Chondrocyte (in vitro differentiated cells): ENCODE results near the gene MACROD2. TPM values are rescaled to one million over a fixed set of nuclear protein-coding genes. Genes with fewer than 3 reads are reported as not detected.

Experiments used
- DNase-seq: peaks from one replicate; pipeline ENCODE4 v3.0.0; 2021; ENCODE audit warnings: mixed read lengths, low spot score
- H3K27ac Mint-ChIP-seq: one replicate; pipeline ENCODE4 v1.8.0; 2021; ENCODE audit warnings: mild to moderate bottlenecking, moderate library complexity, mixed read lengths; ENCODE audit not compliant: unreplicated experiment
- H3K27me3 Mint-ChIP-seq: 2 replicates; pipeline ENCODE4 v1.8.0; 2021; ENCODE audit warnings: low read depth, mixed read lengths
- H3K36me3 Mint-ChIP-seq: 2 replicates; pipeline ENCODE4 v1.8.0; 2021; ENCODE audit warnings: low read depth, mixed read lengths
- H3K4me1 Mint-ChIP-seq: 2 replicates; pipeline ENCODE4 v1.8.0; 2021; ENCODE audit warnings: low read depth, mild to moderate bottlenecking, mixed read lengths
- H3K4me3 Mint-ChIP-seq: one replicate; pipeline ENCODE4 v1.8.0; 2021; ENCODE audit warnings: mild to moderate bottlenecking, moderate library complexity, mixed read lengths; ENCODE audit not compliant: unreplicated experiment
- H3K9me3 Mint-ChIP-seq: 2 replicates; pipeline ENCODE4 v1.8.0; 2021; ENCODE audit warnings: low read depth, mixed read lengths
- total RNA-seq: library from RNA; stranded (reverse); gene quantifications from 3 replicates; pipeline ENCODE4 v1.2.1, GENCODE V29; 2021
- TF ChIP-seq, protein P1 (sequence below): fragments of 200-600 bp; sonication (generic); IDR thresholded peaks from 2 replicates; pipeline ENCODE4 v1.5.0; 2021; ENCODE audit warnings: antibody characterized with exemption, mild to moderate bottlenecking, moderate library complexity

Gene MACROD2
- total RNA-seq, 1 donor from 2014 or later = 3.2 TPM

DNA sequence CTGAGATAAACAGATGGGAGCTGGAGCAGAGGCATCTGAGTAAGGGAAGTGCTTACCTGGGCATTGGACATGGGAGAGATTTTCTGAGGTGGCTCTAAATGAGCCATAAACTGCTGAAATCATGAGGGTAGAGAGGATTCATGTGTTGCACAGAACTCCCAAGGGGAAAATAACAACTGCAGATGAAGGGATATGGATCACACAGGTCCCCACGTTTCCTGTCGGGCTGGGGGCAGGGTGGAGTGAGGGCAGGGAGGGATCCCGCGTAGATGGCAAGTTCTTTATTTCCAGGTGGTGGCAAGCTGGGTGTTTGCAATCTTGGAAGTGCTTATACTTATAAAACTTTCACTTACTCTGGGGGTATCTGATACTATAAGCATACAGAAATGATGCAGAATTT, 764.7 kb downstream of the MACROD2 start:
- H3K27ac Mint-ChIP-seq = no peak overlapping the region

DNA sequence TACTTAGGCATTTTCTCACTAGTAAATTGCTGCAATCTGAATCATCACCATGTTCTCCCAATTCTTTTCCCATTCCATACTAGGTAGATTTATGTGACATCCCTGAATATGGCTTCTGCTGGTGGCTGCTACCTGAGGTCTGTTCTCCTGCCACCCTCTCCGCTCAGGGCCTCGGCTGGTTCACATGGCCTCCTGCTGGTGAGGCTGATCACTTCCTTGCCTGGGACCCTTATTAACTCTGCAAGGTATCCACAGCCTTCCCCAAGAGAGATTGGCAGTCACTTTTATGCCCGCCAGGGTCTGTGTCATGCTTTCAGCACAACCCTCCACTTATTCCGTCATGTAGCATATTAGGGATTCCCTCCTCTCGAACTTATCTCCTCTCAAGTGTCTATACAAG, 766.6 kb downstream of the MACROD2 start:
- H3K27me3 Mint-ChIP-seq = peaks cover 9% of the 10 kb centered on the region
- H3K27ac Mint-ChIP-seq = no peak overlapping the region
- H3K36me3 Mint-ChIP-seq = peaks cover 1% of the 10 kb centered on the region
- no peaks in the 10 kb centered on the region for H3K4me1 Mint-ChIP-seq
- H3K9me3 Mint-ChIP-seq = no peaks in the 10 kb centered on the region
- TF ChIP-seq, protein P1, sequence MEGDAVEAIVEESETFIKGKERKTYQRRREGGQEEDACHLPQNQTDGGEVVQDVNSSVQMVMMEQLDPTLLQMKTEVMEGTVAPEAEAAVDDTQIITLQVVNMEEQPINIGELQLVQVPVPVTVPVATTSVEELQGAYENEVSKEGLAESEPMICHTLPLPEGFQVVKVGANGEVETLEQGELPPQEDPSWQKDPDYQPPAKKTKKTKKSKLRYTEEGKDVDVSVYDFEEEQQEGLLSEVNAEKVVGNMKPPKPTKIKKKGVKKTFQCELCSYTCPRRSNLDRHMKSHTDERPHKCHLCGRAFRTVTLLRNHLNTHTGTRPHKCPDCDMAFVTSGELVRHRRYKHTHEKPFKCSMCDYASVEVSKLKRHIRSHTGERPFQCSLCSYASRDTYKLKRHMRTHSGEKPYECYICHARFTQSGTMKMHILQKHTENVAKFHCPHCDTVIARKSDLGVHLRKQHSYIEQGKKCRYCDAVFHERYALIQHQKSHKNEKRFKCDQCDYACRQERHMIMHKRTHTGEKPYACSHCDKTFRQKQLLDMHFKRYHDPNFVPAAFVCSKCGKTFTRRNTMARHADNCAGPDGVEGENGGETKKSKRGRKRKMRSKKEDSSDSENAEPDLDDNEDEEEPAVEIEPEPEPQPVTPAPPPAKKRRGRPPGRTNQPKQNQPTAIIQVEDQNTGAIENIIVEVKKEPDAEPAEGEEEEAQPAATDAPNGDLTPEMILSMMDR = no peak
- no peak for DNase-seq
- H3K4me3 Mint-ChIP-seq = no peak overlapping the region

More for the DNA sequence above, 764.7 kb downstream of the MACROD2 start:
- TF ChIP-seq, protein P1 = no peak
- Mint-ChIP-seq H3K27me3 (peaks cover 9% of the 10 kb centered on the region), H3K9me3 (no peaks in the 10 kb centered on the region), H3K4me1 (no peaks in the 10 kb centered on the region), H3K4me3 (no peak overlapping the region), H3K36me3 (peaks cover 1% of the 10 kb centered on the region)
- no peak for DNase-seq

DNA sequence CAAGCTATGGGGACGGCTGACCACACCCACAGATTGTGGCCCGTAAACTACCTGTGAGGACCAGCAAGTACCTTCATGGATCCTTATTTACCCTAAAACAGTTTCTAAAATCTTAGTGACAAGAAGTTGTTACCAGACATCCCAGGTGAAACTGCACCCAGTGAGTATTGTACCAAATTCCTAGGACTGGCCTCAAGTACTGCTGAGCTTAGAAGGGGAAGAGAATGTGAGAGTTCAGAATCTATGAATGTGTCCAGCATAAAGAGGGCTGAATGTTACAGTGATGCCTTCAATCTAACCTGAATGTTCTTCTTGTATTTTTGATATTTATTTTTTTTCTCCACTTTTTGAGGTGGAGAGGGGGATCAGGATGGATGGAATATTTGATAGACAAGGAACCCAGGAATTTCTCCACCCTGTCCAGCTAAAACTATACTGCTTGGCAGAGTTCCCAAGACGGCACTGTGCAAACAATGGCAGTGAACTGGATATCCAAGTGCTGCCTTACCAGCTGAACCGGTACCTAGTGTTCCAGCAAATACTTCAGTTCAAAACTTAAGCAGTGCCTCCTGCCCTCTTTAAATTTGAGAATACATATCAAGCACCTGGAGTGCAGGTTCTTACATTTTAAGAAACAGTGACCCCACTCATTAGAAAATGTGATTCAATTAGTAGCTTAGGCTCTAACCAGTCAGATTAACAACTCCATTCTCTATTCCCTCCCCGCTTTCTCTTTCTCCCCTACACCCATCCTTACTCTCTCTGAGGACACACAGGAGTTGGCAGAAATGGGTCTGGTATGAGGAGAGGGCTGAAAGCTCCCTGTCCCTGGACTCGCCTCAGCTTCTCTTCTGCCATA, 769.4 kb downstream of the MACROD2 start:
- Mint-ChIP-seq H3K9me3 (no peaks in the 10 kb centered on the region), H3K27ac (no peak overlapping the region)
- TF ChIP-seq, protein P1 = no peak

DNA sequence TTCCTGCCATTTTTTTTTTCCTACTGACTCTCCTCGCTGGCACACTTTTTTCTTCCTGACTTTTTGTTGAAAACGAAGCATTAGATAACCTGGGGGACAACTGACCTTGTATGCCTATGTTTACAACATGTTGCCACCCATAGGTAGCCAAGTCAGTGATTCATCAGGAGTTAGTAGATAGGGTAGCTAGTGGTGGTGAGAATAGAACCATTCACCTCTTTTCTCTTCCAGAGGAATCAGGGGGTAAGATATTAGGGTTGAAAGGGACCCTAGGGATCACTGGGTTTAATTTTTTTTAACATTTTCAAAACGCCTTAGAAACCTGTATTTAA, 770.0 kb downstream of the MACROD2 start:
- DNase-seq = no peak
- Mint-ChIP-seq H3K9me3 (no peaks in the 10 kb centered on the region), H3K36me3 (peaks cover 1% of the 10 kb centered on the region), H3K27ac (no peak overlapping the region), H3K27me3 (peaks cover 6% of the 10 kb centered on the region), H3K4me3 (no peak overlapping the region), H3K4me1 (no peaks in the 10 kb centered on the region)
- TF ChIP-seq, protein P1 = no peak

More for the DNA sequence above, 769.4 kb downstream of the MACROD2 start:
- peaks cover 9% of the 10 kb centered on the region for H3K27me3 Mint-ChIP-seq
- peaks cover 1% of the 10 kb centered on the region for H3K36me3 Mint-ChIP-seq
- no peak overlapping the region for H3K4me3 Mint-ChIP-seq
- no peak for DNase-seq
- no peaks in the 10 kb centered on the region for H3K4me1 Mint-ChIP-seq

DNA sequence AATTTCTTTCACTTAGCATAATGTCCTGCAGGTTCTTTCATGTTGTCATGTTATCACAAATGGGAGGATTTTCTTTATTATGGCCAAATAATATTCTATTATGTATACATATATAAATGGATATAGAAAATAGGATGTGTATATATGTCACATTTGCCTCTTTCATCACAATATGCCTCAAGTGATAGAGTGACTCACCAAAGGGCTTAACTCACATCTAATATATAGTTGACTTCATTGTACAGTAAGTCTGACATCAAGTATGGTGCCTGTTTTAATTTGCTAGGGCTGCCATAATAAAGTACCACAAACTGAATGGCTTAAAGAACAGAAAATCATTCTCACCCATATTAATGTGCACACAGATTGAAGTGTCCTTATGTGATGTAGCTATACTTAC, 778.2 kb downstream of the MACROD2 start:
- Mint-ChIP-seq H3K27ac (no peak overlapping the region), H3K27me3 (no peaks in the 10 kb centered on the region)
- TF ChIP-seq, protein P1 = no peak

More for the DNA sequence above, 778.2 kb downstream of the MACROD2 start:
- Mint-ChIP-seq H3K36me3 (no peaks in the 10 kb centered on the region), H3K4me1 (peaks cover 10% of the 10 kb centered on the region), H3K9me3 (peaks cover 4% of the 10 kb centered on the region), H3K4me3 (no peak overlapping the region)
- DNase-seq = no peak
